Activated CD4-positive, alpha-beta T cell treated with anti-CD3 and anti-CD28 coated beads, Interleukin-2, amount 50 U/mL, for 24 hours (primary cell): Measurements from ENCODE around the gene JARID2.
"Not testable (repeated sequence)": the region's sequence is repeated elsewhere in the genome, so short reads cannot be mapped to it uniquely, and the experiment has no call there.

ENCODE experiments used
- DNase-seq, 2 donors: peaks; one replicate each; pipeline ENCODE4 v3.0.0-alpha.2; 2020; ENCODE audit warnings: low read depth in 1 of 2, low spot score in 1 of 2

Gene JARID2

GRCh38 chr6:15308435-15309213 is 62.8 kb downstream of the JARID2 start:
- no peak for DNase-seq

DNA sequence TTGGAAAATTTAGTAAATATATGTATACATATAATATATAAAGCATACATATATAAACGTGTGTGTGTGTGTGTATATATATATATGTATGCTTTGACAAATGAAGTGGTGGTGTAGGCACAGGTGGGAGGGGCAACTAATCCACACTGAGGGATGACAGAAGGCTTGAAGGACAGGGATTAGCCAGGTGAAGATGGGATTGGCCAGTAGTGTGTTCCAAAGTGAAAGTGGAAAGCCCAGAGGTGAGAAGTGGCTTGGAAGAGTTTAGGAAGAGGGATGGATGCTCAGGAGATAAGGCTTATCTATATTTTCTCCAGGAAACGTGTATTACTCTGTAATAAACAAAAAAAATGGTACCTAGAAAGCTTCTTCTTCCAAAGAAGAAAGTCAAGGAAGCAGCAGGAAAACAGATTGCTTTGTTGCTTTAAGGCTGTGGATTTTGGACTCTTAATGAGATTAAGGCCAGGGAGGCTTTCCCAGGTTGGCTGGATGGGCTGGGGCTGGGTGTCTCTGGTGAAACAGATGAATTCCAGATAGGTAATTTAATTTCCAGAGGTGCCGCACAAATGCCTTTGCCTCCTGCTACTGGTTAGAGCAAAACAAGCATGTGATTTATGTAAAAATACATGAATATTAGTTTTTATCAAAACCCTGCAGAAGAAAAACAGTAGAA is 63.9 kb downstream of the JARID2 start:
- DNase-seq, result no peak

- DNase-seq, result no peak
Measured at GRCh38 chr6:15310680-15311079, 64.8 kb downstream of the JARID2 start.

DNA sequence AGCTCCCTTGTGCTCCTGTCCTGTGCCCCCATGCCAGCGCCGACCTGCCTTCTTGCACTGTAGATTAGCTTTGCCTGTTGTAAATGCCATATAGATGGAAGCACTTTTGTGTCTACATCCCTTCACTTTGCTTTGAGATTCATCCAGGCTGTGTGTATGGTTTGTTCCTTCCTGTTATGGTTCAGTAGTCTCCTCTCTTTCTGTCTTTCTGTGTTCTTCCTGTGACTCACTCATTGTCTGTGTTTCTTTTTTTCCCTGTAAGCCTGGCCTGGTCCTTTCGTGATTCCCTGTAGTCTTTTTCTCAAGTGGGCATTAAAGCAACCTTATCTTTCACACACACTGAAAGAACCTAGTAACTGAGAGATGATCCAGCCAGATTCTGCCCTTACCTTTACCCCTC is 66.6 kb downstream of the JARID2 start:
- no peak for DNase-seq

- DNase-seq, result no peak
Measured at GRCh38 chr6:15313367-15313766, 67.5 kb downstream of the JARID2 start.

DNA sequence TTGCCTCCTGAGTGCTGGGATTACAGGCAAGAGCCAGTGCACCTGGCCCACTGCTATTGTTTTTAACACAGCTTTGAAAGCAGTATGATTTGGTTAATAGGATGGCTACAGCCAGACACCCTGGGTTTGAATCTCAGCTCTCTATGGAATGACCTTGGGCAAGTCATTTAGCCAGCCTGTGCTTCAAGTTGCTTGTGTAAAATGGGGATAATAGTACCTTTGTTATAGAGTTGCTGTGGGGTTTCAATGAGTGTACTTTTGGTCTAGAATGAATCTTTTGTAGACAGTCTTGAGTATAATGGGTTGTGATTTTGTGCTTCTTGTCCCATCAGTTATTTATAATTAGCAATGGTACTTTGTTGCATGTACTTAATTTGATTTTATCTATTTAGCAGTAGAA is 70.9 kb downstream of the JARID2 start:
- no peak for DNase-seq

DNA sequence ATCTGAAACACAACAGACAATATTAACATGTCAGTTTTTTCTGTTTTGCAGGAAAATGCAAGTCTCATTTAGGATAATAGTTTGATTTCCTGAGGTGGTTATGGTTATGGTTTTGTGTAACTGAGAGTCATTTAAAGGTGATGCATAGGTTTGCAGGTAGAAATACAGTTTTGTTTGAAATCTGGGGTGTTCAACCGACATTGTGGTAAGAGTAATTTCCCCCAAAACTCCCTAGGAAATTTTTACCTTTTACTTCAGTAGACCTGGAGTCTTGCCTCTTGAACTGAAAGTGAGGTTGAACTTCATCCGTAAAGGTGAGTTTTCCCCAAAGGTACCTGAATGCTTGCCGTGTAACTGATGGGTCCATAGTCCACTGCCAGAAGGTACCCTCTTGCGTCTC is 71.4 kb downstream of the JARID2 start:
- no peak for DNase-seq

GRCh38 chr6:15317934-15318902 is 72.3 kb downstream of the JARID2 start:
- DNase-seq, result no peak

GRCh38 chr6:15319677-15320076 is 73.8 kb downstream of the JARID2 start:
- no peak for DNase-seq

DNA sequence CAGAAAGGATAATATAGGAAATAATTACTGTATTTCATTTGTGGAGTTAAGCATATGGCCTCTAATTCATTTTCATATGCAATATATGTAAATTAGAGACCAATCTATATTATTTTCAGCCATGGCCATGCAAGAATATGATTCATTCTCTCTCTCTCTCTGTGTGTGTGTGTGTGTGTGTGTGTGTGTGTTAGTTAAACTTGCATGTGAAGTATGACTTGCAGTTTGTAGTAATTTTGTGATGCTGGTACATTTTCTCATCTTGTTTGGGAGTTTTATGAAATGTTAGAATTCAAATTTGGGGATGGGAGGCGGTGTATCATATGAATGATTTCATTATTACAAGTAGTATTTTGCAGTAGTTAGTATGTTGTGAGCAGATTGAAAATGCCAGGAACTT is 74.8 kb downstream of the JARID2 start:
- peak in 1 of 2 donors; percentile 17 for DNase-seq

GRCh38 chr6:15322184-15322583 is 76.3 kb downstream of the JARID2 start:
- no peak for DNase-seq

GRCh38 chr6:15322781-15323536 is 77.1 kb downstream of the JARID2 start:
- DNase-seq, result no peak

DNA sequence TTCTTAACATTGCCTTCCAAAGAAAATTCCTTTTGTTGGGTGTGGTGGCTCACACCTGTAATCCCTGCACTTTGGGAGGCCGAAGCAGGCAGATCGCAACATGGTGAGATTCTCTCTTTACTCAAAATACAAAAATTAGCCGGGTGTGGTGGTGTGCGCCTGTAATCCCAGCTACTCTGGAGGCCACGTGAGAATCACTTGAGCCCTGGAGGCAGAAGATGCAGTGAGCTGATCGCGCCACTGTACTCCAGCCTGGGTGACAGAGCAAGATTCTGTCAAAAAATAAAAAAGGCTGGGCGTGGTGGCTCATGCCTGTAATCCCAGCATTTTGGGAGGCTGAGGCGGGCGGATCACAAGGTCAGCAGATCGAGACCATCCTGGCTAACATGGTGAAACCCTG is 77.7 kb downstream of the JARID2 start:
- DNase-seq, result not testable (repeated sequence)

- DNase-seq, result no peak
Measured at GRCh38 chr6:15324427-15324985, 78.6 kb downstream of the JARID2 start.

DNA sequence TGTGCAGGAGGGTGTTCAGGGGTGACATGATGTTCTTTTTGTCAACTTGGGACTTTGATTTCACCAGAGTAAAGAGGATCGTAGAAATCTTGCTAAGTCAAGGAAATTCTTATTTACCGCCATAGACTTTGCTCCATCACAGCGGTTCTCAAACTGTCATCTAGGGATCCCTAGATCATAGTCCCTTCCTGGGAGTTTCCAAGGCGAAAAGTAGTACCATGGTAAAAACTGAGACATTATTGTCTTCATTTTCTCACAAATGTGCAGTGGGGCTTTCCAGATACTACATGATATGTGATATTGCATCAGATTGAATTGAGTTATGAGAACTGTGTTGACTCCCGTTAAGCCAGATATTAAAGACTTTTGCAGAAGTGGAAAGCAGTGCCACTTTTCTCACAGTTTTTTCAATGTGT is 79.7 kb downstream of the JARID2 start:
- no peak for DNase-seq

DNA sequence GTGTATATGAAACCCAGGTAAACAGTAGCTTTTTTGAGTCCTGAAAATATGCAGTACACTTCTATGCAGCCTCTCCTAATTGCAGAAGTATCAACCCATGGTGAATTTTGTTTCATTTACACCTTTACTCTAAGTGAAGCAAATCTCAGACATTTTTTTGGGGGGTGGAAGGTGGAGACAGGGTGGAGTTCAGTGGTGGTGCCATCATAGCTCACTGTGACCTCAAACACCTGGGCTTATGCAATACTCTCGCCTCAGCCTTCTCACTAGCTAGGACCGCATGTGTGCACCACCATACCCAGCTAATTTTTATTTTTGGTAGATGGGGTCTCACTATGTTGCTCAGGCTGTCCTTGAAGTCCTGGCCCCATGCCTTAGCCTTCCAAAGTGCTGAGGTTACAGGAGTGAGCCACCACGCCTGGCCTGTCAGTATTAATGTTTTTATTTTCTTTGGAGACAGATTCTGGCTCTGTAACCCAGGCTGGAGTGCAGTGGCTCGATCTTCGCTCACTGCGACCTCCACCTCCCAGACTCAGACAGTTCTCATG is 80.3 kb downstream of the JARID2 start:
- DNase-seq, result no peak

DNA sequence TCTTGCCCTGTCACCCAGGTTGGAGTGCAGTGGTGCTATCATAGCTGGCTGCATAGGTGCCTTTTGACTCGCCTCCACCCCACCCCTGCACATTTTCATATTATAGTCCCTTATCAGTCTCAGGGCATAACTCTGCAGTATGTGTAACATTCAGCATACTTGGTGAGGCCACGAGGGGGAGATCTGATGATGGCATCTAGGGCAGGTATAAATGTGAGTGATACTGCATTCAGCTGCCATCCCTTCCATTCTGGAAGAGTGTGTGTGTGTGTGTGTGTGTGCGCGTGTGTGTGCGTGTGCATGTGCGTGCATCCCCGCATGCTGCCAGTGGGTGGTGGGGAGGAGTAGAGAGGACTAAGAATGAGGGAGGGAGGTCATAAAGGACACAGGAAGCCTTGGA is 81.4 kb downstream of the JARID2 start:
- peak in 1 of 2 donors; percentile 20 for DNase-seq

DNA sequence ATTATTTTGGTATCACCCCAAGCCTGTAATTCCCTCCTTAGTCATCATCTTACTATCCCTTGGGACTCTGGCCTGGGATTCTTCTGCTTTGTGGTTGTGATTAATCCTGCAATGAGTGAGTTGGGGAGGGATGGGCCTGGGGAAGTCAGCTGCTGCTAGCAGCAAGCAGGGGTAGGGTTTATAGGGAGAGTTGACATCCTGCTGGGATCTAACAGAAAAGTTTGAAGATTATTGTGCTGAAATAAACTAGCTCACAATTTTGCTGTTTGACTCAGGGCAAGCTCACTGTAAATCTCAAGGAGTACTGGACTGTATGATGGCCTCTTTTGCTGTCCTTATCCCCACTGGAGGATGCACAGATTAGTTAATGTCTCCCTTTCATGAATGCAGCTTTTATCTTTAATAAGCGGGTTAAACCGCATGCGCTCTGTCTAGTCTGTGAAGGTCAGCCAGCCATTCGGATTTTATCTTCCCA is 83.4 kb downstream of the JARID2 start:
- no peak for DNase-seq

DNA sequence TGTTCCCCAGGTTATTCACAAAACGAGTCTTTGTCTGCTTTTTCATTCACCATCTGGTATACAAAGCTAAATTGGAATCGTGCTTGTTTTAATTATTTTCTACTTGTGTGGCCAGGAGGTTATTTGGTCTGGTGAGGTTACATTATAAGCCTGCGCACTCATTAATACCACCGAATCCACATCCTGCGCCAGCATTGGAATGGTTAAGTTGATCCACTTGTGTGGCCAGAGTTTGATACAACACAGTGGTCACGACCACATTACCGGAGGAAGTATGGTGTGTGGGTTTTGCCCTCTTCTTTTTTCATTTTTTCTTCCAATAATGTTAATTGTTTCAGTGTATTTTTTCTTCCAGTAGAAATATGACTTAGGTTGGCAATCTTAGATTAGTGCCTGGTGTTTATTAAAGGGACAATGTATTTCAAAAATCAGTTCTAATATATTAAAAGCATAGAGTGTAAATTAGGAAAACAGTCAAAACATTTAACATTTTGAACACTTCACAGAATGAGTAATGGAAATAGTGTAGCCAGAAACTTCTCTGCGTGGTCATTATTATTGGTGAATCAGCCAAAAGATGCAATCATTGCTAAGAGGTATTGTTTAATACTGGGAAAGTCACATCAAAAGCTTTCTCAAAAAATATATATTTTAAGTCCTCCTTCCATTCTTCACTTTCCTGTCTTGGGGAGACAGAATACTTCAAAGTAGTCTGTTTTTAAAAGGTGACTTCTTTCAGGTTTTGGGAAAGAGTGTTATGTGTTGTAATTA is 84.5 kb downstream of the JARID2 start:
- DNase-seq, result no peak
